Measurements from ENCODE around the gene IFITM2.

DNA sequence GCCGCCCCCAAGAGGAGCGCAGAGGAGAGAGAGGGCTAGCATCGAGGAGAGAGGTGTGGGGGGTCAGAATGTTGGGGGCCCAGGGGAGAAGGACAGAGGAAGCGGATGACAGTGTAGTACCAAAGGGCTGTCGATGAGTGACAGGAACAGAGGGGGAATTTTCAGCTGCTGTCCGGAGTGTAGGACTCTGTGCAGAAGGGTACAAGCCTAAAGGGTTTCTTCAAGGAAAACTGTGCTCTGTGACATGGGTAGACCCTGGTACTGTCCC, 34.8 kb upstream of the IFITM2 start:
- no peak for TF ChIP-seq CTCF (tag by site-specific recombination; IDR thresholded peaks at IDR 0.05)
- TF ChIP-seq ZNF600 (tag by site-specific recombination; IDR thresholded peaks at IDR 0.05), result no peak
- TF ChIP-seq ZNF660 (tag by site-specific recombination; IDR thresholded peaks at IDR 0.05), result no peak
- TF ChIP-seq ZNF16 (tag by site-specific recombination; IDR thresholded peaks at IDR 0.05; ENCODE audit: low read depth), result no peak
- TF ChIP-seq KLF7 (tag by site-specific recombination; IDR thresholded peaks at IDR 0.05; ENCODE audit: borderline replicate concordance), result no peak
- TF ChIP-seq, protein P1, sequence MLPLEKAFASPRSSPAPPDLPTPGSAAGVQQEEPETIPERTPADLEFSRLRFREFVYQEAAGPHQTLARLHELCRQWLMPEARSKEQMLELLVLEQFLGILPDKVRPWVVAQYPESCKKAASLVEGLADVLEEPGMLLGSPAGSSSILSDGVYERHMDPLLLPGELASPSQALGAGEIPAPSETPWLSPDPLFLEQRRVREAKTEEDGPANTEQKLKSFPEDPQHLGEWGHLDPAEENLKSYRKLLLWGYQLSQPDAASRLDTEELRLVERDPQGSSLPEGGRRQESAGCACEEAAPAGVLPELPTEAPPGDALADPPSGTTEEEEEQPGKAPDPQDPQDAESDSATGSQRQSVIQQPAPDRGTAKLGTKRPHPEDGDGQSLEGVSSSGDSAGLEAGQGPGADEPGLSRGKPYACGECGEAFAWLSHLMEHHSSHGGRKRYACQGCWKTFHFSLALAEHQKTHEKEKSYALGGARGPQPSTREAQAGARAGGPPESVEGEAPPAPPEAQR (tag by site-specific recombination; IDR thresholded peaks at IDR 0.05), result no peak
- no peak for TF ChIP-seq ZBTB7A (tag by site-specific recombination; IDR thresholded peaks at IDR 0.05; ENCODE audit: low read depth)
- no peak for TF ChIP-seq ZNF670 (tag by site-specific recombination; IDR thresholded peaks at IDR 0.05; ENCODE audit: low read depth)
- TF ChIP-seq, protein P2, sequence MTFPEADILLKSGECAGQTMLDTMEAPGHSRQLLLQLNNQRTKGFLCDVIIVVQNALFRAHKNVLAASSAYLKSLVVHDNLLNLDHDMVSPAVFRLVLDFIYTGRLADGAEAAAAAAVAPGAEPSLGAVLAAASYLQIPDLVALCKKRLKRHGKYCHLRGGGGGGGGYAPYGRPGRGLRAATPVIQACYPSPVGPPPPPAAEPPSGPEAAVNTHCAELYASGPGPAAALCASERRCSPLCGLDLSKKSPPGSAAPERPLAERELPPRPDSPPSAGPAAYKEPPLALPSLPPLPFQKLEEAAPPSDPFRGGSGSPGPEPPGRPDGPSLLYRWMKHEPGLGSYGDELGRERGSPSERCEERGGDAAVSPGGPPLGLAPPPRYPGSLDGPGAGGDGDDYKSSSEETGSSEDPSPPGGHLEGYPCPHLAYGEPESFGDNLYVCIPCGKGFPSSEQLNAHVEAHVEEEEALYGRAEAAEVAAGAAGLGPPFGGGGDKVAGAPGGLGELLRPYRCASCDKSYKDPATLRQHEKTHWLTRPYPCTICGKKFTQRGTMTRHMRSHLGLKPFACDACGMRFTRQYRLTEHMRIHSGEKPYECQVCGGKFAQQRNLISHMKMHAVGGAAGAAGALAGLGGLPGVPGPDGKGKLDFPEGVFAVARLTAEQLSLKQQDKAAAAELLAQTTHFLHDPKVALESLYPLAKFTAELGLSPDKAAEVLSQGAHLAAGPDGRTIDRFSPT (tag by site-specific recombination; IDR thresholded peaks at IDR 0.05), result no peak
- TF ChIP-seq KLF9 (tag by site-specific recombination; IDR thresholded peaks at IDR 0.05; ENCODE audit: low read depth), result no peak
- no peak for TF ChIP-seq ZNF266 (tag by site-specific recombination; IDR thresholded peaks at IDR 0.05; ENCODE audit: low read depth)
- no peak for TF ChIP-seq IKZF3 (tag by site-specific recombination; IDR thresholded peaks at IDR 0.05)
